ENCODE results near the gene SLC13A4.
"Not testable (repeated sequence)": the region's sequence is repeated elsewhere in the genome, so short reads cannot be mapped to it uniquely, and the experiment has no call there.

SLC13A4 gene

DNA sequence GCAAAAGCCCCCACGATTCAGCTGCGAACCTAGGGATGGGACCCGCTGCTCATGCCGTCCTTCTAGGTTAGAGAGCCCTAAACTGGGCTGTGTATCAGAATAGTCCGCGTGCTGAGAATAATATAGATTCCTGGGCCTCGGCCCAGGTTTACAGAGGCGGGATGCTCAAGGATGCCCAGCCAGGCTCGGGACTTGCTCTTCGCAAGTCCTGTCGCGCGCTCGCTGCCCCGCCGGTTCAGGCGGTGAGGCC is 65.9 kb downstream of the SLC13A4 start:
- no peak for DNase-seq (ENCODE audit: low spot score)

- DNase-seq (ENCODE audit: low spot score) = no peak
Measured at GRCh38 chr7:135661311-135662122, 66.5 kb downstream of the SLC13A4 start.

DNA sequence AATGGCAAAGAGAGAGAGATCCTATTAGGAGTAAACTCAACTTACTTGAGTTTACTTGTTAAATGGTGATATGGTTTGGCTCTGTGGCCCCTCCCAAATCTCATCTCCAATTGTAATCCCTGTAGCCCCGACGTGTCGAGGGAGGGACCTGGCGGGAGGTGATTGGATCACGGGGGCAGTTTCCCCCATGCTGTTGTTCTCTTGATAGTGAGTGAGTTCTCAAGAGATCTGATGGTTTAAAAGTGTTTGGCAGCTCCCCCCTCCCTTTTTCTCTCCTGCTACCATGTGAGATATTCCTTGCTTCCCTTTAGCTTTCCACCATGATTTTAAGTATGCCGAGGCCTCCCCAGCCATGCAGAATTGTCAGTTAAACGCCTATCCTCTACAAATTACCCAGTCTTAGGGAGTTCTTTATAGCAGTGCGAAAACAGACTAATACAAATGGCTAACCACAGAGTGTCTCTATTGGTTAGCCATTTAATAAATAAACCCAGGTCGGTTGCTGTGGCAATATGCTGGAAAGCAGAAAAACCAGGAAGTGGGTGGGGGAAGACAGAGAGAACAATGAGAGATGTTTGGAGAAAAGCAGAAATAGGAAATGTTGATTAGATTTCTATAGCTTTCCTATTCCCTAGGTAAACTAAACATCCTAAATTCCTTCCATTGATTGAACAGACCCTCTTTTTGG is 68.7 kb downstream of the SLC13A4 start:
- no peak for DNase-seq (ENCODE audit: low spot score)

DNA sequence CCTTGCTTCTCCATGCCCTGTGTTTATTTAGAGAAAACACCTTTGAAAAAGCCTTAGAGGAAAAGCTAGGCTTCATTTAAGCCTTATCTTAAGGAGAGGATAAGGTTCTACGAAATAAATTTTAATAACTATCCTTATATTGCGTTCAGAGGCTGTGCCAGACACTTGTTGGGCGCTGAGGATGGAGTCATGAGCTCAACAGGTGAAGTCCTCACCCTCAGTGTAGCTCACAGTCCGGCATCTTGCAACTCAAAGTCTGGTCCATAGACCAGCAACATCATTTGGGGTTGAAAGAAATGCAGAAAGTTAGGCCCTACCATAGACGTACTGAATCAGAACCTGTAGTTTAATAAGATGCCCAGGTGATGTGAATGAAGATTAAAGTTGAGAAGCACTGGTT is 69.4 kb downstream of the SLC13A4 start:
- DNase-seq (ENCODE audit: low spot score) = no peak

DNA sequence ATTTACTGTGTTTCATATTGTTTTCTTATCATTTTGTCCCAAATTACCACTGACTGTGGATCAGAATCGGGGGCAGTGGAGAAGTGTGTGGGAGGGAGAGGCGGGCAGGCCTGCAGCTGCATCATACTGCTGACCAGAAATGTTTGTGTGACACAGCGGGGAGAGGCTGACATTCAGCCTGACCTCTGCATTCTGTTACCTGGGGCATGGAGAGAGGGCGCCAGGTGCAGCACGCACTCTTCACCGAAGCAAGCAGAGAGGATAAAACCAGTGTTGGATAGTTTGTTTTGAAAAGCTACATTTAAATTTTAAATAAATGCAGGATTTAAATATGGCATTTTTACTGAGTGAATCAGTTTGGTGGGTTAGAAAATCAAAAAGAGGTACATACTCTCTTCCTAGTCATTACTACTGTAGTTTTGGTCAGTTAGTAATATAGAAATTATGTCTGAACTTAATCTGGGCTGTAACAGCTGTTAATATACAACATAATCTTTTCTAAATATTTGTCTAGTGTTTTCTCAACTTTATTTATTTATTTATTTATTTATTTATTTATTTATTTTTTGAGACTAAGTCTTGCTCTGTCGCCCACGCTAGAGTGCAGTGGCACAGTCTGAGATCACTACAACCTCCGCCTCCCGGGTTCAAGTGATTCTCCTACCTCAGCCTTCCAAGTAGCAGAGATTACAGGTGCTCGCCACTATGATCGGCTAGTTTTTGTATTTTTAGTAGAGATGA is 74.5 kb downstream of the SLC13A4 start:
- no peak for DNase-seq (ENCODE audit: low spot score)

DNA sequence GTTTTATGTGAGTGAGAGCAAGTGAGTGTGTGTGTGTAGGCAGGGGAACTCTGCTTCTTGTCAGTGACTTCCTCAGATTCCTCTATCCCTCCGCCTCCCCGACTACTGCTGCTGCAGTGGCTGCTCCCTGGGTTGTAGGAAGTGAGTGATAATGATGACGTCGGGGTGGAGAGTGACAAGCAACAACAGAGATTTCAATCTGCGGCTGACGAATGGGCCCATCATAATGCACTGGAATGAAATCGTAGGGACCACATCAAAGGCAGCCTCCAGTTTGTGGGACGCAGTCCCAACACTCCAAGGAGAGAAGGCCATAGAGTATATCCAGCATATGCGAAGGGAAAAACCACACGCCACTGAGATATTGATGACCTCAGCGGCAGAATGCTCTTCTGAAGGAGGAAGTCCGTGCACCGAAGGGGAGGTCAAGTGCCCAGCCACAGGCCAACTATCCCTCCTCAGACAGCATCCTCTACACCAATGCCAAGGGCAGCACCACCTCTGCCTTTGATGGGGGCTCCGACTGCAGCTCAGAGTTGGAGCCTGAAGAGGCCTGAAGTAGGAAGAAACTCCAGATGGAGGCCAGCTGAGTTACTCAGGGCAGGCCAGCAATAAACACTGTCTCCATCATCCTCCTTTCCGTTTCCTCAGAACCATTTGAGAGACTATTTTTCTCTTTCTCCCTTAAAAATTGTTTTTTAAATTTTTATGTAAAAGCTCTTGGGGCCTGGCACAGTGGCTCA is 77.0 kb downstream of the SLC13A4 start:
- DNase-seq (ENCODE audit: low spot score) = no peak

GRCh38 chr7:135648235-135648634 is 79.8 kb downstream of the SLC13A4 start:
- DNase-seq (ENCODE audit: low spot score) = no peak

DNA sequence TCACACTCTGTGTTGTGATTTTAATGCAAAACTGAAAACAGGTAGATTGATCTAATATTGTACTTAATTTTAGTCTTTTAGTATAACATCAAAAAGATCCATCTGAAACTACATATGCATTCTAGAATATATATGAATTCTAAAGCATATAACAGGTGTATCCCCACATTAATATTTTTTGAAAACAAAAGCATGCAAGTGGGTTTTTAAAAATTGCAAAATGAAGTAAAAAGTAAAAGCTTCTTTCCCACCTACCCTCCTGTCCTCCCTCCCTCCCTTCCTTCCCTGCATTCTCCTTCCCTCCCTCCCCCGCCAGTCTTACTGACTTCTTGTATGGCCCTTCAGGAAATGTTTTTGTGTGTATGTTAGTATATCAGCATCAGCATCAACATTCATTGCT is 80.2 kb downstream of the SLC13A4 start:
- DNase-seq (ENCODE audit: low spot score) = no peak

GRCh38 chr7:135645296-135645904 is 82.6 kb downstream of the SLC13A4 start:
- no peak for DNase-seq (ENCODE audit: low spot score)

DNA sequence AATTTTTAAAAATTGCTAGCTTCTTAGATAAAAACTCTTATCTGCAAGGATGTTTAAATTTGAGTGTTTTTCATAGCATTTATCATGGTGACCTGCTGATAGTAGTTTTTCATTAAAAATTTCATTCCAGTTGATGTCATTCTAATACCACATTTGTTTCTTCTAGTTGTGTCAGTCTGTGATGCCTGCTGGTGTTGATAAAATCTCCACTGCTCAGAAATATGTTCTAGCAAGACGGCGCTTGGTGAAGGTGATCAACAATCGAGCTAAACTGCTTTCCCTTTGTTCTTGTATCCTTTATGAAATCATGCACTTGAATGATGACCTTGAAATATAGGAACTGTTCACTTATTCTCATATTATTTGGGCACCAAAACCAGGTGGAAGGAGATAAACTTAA is 83.3 kb downstream of the SLC13A4 start:
- no peak for DNase-seq (ENCODE audit: low spot score)

- no peak for DNase-seq (ENCODE audit: low spot score)
Measured at GRCh38 chr7:135644154-135644553, 83.8 kb downstream of the SLC13A4 start.

DNA sequence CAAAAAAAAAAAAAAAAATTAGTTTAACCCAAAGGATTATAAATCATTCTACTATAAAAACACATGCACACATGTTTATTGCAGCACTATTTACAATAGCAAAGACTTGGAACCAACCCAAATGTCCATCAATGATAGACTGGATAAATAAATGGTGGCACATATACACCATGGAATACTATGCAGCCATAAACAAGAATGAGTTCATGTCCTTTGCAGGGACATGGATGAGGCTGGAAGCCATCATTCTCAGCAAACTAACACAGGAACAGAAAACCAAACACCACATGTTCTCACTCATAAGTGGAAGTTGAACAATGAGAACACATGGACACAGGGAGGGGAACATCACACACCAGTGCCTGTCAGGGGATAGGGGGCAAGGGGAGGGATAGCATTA is 88.3 kb downstream of the SLC13A4 start:
- not testable (repeated sequence) for DNase-seq (ENCODE audit: low spot score)

- no peak for DNase-seq (ENCODE audit: low spot score)
Measured at GRCh38 chr7:135634191-135634878, 93.7 kb downstream of the SLC13A4 start.
